H1 (cell line): Measurements from ENCODE around the gene BTG2. TPM values are rescaled to one million over a fixed set of nuclear protein-coding genes. Genes with fewer than 3 reads are reported as not detected.

Experiments
- ASH2L ChIP-seq: fragments of 200-600, 300-600 bp; sonication (generic); IDR thresholded peaks from one replicate; pipeline ENCODE4 v1.7.1; 2017; ENCODE audit warnings: low read length
- BACH1 ChIP-seq: IDR thresholded peaks from 2 replicates; pipeline ENCODE4 v1.6.1; 2012; ENCODE audit warnings: low read length, improper control_type of control experiment
- JUN ChIP-seq: IDR thresholded peaks from 2 replicates; pipeline ENCODE4 v1.6.1; 2011; ENCODE audit warnings: low read depth, mild to moderate bottlenecking, improper control_type of control experiment, low read length
- TAF1 ChIP-seq: IDR thresholded peaks from 2 replicates; pipeline ENCODE4 v1.6.1; 2011; ENCODE audit warnings: mild to moderate bottlenecking, low read depth, low read length
- polyA plus RNA-seq, 7 experiments: library from polyadenylated mRNA; depleted of rRNA in 3 of 7; stranded (reverse) in 5 of 7; unstranded in 2 of 7; fragments of >200 nt in 5 of 7; fragments of 200-250 nt in 2 of 7; gene quantifications; 1 replicate in 5 of 7; 2 replicates in 1 of 7; 4 replicates in 1 of 7; pipeline versions ENCODE4 v1.2.1 to v1.2.3, GENCODE V29; 2011 to 2013; ENCODE audit warnings: missing spikeins in 2 of 7, mixed read lengths in 2 of 7
- total RNA-seq: library from RNA; stranded (reverse); fragmentation: NEBNext Ultra II Directional; extraction: Animal tissue kit (Norgen Biotek cat#: 25700); gene quantifications from 2 replicates; pipeline ENCODE4 v1.2.1, GENCODE V29; 2021
- TF ChIP-seq, protein P1 (sequence below): fragments of 300-600 bp; sonication (generic); IDR thresholded peaks from 2 replicates; pipeline ENCODE4 v1.7.1; 2012; ENCODE audit warnings: low read length, moderate library complexity, mild to moderate bottlenecking, inconsistent platforms; ENCODE audit not compliant: insufficient replicate concordance

Gene BTG2
- total and polyA plus RNA-seq, 2 of the 8 experiments (the other 6 are each of a cell fraction or from before 2014, with no cell fraction given), result 4.8 to 11.0 TPM

DNA sequence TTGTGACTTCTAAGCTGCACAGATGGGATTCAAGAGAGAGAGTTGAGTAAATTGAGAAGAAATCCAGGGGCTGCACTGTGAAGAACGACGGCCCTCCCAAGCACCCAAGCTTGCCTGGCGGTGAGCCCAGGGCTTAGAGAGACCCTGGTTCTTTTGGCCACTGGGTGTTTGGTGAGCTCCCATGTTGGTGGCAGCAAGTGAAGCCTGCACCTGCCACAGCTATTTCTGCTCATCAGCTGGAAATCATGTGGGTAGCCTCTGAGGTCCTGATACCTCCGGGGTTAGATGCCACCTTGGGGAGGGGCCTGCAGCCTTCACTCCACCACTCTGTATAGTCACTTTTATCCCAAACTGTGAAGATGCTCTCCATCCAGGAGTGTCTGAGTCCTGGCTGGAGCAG lies 6.2 kb upstream of the BTG2 start (continued):
- TF ChIP-seq, protein P1, sequence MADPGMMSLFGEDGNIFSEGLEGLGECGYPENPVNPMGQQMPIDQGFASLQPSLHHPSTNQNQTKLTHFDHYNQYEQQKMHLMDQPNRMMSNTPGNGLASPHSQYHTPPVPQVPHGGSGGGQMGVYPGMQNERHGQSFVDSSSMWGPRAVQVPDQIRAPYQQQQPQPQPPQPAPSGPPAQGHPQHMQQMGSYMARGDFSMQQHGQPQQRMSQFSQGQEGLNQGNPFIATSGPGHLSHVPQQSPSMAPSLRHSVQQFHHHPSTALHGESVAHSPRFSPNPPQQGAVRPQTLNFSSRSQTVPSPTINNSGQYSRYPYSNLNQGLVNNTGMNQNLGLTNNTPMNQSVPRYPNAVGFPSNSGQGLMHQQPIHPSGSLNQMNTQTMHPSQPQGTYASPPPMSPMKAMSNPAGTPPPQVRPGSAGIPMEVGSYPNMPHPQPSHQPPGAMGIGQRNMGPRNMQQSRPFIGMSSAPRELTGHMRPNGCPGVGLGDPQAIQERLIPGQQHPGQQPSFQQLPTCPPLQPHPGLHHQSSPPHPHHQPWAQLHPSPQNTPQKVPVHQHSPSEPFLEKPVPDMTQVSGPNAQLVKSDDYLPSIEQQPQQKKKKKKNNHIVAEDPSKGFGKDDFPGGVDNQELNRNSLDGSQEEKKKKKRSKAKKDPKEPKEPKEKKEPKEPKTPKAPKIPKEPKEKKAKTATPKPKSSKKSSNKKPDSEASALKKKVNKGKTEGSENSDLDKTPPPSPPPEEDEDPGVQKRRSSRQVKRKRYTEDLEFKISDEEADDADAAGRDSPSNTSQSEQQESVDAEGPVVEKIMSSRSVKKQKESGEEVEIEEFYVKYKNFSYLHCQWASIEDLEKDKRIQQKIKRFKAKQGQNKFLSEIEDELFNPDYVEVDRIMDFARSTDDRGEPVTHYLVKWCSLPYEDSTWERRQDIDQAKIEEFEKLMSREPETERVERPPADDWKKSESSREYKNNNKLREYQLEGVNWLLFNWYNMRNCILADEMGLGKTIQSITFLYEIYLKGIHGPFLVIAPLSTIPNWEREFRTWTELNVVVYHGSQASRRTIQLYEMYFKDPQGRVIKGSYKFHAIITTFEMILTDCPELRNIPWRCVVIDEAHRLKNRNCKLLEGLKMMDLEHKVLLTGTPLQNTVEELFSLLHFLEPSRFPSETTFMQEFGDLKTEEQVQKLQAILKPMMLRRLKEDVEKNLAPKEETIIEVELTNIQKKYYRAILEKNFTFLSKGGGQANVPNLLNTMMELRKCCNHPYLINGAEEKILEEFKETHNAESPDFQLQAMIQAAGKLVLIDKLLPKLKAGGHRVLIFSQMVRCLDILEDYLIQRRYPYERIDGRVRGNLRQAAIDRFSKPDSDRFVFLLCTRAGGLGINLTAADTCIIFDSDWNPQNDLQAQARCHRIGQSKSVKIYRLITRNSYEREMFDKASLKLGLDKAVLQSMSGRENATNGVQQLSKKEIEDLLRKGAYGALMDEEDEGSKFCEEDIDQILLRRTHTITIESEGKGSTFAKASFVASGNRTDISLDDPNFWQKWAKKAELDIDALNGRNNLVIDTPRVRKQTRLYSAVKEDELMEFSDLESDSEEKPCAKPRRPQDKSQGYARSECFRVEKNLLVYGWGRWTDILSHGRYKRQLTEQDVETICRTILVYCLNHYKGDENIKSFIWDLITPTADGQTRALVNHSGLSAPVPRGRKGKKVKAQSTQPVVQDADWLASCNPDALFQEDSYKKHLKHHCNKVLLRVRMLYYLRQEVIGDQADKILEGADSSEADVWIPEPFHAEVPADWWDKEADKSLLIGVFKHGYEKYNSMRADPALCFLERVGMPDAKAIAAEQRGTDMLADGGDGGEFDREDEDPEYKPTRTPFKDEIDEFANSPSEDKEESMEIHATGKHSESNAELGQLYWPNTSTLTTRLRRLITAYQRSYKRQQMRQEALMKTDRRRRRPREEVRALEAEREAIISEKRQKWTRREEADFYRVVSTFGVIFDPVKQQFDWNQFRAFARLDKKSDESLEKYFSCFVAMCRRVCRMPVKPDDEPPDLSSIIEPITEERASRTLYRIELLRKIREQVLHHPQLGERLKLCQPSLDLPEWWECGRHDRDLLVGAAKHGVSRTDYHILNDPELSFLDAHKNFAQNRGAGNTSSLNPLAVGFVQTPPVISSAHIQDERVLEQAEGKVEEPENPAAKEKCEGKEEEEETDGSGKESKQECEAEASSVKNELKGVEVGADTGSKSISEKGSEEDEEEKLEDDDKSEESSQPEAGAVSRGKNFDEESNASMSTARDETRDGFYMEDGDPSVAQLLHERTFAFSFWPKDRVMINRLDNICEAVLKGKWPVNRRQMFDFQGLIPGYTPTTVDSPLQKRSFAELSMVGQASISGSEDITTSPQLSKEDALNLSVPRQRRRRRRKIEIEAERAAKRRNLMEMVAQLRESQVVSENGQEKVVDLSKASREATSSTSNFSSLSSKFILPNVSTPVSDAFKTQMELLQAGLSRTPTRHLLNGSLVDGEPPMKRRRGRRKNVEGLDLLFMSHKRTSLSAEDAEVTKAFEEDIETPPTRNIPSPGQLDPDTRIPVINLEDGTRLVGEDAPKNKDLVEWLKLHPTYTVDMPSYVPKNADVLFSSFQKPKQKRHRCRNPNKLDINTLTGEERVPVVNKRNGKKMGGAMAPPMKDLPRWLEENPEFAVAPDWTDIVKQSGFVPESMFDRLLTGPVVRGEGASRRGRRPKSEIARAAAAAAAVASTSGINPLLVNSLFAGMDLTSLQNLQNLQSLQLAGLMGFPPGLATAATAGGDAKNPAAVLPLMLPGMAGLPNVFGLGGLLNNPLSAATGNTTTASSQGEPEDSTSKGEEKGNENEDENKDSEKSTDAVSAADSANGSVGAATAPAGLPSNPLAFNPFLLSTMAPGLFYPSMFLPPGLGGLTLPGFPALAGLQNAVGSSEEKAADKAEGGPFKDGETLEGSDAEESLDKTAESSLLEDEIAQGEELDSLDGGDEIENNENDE, result no peak
- TF ChIP-seq JUN (no peak), BACH1 (no peak), TAF1 (no peak), ASH2L (no peak)
